Measurements from ENCODE around the gene CNNM4.

Gene CNNM4

DNA sequence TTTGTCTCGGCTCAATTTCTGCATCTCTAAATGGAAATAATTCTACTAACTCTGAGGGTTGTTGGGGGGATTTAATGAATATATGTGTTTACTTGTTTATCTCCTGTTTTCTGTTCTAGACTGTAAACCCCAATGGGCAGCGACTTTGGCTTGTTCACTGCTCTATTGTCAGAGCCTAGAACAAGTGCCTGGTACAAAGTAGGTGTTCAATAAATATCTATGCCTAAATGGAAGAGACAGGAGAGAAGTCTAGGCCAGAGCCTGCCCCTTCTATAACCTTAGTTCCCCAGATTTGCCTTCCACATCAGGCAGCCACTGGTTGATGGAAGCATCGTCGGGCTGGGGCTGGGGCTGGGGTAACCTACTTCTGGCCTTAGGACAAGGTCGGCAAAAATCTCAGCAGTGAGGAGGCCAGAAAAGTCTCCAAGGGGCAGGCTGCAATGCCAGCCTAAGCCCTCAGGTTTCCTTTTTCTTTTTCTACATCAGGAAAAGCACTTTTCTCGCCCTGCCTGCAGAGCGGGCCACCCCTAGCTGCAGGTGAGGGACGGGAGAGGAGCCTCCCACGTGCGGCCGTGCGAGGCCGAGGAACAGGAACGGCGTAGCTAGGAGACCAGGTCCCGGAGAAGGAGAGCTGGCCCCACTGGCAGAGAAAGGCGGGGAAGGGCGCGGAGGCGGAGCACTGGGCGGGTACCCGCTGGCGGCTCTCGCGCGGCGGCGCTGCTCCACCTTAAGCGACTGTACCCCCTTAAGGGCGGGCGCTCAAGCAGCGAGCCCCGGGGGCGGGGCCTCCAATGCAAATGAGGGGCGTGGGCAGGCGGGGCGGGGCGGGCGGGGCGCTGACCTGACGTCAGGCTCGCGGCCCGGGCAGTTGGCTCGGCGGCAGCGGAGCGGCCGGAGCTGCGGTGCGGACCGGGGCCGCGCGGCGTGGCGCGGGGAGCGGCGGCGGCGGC, at the start of gene CNNM4:
Gene CNNM4, plus strand, starts transcription at position 867 of the 950 bp plus-strand sequence. CDS start 98 bp downstream, outside the sequence.
- peak; percentile 75 for DNase-seq

DNA sequence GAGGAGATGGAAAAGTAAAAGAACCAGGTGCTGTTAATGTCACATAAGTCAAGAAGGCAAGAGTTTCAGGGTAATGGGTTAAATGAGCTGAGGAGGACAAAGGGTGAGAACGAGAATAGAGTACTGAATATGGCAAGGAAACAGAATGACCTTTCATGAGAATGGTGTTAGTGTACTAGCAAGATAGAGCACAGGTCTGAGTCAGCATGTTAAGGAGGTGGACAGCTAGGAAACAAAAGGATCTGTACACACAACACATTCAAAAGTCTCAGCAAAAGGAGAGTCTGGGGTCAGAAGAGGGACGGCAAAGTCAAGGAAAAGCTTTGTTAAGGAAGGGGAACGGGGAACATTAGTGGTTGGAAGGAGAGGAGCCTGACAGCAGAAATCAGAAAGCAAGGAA, 49.7 kb upstream of the CNNM4 start:
- DNase-seq: no peak

DNA sequence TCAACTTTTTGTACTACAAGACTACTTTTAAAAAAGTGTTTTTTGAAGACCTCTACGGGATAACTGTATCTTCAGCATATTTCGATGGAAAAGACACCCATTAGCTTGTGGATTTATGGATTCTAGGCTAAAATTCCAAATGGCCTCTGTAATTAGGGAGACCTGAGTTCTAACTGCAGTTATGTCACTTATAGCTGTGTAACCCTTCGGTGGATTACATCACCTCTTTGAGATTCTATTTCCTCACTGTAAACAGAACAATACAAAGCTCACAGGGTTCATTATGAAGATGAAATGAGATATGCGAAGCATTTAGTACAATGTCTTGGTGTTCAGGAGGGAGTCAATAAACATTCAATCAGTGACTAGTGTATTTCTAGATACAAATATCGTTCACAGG, 45.0 kb upstream of the CNNM4 start:
- DNase-seq: no peak

DNA sequence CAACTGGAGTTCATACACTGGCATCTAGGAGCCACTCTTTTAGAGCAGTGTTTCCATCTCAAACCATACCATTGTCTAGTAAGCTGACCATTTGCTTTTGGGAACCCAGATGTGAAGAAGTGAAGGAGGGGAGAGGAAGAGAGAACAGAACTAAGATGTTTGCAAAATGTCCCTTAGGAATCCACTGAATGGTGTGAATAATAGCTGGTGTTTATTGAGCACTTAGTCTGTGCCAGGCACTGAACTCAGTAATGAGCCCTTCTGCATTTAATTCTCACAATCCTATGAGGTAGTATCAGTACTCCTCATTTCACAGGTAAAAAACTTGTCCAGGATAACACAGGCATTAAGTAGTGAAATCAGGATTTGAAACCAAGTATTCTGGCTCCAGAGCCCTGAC, 44.3 kb upstream of the CNNM4 start:
- no peak for DNase-seq

DNA sequence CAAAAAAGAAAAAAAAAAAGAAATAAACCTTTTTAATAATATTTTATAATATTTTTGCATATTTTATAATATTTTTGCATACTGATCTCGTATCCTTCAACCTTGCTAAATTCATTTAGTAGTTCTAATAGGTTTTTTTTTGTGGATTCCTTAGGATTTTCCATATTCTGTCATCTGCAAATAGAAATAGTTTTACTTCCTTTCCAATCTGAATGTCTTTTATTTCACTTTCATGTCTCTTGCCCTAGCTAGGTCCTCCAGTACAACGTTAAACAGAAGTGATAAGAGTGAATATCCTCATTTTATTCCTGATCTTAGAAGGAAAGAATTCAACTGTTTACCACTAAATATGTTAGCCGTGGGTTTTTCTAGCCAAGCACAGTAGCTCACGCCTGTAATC, 34.6 kb upstream of the CNNM4 start:
- DNase-seq: no peak

DNA sequence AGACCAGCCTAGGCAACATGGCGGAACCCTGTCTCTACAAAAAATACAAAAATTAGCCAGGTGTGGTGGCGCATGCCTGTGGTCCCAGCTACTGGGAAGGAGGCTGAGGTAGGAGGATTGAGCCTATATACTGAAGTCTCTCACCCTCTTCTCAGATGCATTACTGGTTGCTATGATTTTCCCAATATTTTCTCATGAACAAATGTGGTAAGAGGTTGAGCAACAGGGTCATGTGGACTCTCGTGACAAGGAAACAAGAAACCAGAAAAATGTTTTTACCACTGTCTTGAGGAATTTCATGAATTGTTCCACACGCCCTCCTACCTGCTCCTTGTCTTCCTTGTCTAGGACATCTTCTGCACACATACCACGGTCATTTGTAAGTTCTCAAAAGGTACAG, 33.3 kb upstream of the CNNM4 start:
- DNase-seq: no peak

DNA sequence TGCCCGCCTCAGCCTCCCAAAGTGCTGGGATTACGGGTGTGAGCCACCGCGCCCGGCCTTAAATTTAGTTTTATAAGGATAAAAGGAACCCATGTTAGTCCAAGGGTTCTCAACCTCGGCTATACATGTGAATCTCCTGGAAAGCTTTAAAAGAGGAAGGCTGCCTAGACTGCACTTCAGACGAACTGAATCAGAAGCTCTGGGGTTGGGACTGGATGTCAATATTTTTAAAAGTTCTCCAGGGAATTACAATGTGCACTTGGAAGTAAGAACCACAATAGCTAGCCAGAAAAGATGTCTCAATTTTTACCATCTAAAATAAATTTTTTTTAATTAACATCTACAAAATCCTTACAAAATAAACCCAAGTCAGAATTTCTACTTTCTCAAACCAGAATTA, 31.0 kb upstream of the CNNM4 start:
- no peak for DNase-seq

DNA sequence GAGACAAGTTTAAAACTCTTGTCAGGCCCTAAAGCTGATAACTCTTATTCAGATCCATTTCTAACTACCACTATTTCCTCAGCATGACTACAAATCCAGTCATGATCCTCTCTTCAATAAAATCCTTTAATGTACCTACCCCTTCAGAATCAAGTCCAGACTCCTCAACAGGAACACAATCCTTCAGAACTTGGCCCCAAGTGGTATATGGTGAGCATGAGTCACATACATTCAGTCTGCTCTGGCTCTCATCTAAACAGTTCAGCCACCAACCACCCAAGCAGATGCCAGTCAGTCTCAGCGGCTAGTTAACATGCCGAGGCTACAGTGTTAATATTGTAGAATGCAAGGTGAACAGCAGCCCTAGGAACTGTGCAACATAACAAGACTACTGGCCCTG, 30.5 kb upstream of the CNNM4 start:
- DNase-seq: no peak

DNA sequence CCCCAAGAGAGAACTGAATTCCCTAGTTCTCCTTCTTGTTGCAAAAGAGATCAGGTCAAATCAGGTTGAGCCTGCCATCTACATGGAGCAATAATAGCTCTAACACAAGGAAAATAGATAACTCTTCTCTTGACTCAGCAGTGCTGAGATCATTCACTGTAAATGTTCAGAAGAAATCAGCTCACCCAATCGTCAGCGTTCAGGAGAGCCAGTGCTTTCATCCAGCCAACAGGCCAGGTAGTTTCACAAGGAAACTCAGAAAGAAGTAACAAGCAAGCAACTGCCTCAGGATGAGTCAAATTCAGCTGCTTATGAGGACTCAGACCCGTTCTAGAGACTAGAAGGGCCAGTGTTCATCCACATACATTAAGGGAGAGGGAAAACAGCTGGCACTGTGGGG, 26.8 kb upstream of the CNNM4 start:
- DNase-seq: no peak

DNA sequence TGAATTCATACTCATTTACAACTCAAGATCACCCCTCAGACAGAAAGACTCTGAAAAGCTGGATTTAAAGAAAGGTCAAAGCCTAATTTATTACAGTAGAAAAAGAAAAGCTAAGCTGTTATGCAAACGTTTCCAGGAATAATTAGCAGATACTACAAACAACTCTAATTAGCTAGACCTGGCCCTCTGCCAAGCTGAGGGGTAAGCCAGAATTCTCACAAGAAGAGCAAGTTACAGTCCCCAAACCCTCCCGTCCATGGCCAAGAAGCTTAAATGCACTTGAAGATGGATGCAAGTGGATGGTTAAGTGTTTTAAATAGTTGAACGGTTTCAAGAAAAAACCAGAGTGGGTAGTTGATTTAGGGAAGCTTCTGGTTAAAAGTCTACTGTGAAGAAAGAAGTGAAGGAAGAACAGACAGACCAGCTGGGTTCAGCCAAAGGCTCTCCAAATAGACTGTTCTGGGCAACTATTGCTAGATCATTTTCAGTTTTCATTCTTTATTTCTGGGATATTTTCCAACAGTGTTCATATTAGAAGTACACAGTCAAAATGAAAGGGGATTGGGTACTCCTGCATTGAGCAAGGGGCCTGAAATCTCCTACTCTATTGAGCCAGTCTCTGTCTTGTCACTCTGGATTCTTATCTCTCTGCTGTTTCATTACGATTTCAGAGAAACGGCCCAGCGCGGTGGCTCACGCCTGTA, 25.7 kb upstream of the CNNM4 start:
- DNase-seq: no peak

DNA sequence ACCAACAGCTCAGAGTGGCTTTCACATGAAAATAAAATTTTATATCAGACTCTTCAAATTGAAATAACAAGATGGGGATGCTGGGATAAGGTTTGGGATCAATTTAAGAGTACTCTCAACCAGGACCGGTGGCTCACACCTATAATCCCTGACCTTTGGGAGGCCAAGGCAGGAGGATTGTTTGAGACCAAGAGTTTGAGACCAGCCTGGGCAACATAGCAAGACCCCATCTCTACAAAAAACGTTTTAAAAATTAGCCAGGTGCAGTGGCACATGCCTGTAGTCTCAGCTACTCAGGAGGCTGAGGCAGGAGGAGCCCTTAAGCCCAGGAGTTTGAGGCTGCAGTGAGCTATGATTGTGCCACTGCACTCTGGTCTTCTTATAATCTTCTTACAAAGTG, 23.5 kb upstream of the CNNM4 start:
- DNase-seq: no peak

DNA sequence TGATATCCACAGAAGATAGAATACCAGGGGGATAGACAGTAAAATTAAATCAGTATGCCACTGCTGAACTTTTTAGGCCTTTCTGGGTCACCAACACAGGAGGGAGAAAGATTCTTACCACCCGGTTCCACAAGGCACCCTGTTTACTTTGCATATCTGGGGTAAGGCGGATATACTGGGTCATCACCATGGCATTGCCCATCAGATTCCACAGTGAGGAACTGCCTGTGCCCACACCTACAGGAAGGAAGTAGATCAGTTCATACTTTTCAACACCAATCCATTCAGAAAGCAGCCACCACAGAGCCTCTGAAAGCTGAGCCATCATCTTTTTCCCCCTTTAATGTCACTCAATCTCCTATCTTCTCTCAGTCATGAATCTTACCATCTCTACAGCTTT, 22.9 kb upstream of the CNNM4 start:
- no peak for DNase-seq

DNA sequence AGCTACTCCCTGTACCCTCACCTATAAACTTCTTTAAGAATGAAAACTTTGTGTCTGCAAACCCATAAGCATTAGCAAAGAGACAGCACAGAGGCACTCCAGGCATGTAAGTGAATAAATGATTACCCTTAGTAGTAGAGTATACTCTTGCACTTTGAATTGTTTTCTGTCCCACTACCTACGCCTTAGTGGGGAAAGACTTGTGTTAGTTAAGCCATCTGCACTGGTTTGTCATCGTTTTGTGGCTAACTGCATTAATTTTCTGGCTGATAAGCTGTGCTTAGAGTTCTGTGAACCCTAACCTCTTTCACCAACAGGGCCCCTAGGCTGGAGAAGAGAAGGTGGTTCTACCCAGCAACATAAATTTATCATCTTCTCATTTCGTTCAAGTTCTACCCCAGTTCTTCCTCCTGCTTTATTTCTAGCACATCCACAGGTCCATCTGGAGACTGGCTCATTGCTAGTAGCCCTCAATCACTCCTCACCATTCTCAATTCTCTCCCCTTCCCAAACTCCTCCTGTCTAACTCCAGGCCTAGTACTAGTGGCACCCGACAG, 21.5 kb upstream of the CNNM4 start:
- no peak for DNase-seq

DNA sequence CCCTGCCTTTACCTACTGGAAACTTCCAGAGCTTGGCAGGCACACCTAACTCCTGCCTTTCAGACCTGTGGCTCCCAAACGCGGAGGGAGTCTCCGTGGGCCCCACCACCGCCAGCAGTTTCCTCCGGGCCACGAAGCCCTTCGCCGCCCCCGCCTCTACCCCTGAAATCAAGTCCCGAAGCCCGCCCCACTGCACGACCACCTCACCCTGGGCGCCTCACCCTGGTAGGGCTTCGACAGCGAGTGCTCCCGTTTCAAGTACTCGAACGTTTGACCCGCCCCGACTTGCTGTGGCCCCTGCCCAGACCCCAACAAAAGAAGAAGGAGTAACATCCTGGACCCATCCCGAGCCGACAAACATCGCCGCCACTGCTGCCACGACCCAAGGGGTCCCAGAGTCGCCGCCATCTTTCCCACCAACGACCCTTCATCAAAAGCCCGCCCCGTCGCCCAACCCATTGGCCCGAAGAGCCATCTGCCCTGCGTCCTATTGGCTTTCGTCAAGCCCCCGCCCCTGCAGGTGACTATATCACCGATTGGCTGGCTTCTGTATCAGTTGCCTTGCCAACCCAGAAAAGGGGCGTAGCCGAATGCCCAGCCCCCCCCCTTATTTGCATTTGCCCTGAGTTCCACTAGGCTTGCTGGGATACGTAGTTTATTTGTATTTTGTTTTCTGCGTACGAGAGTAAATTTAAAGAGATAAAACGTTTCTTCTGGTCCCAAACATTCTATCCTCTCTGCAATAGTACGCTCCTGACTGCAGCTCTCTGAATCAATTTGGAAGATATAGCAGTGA, 20.9 kb upstream of the CNNM4 start, which contains the start of gene LMAN2L:
Gene LMAN2L, minus strand, starts transcription at position 432 of the 796 bp plus-strand sequence. Its CDS starts 24 bp downstream, at position 408.
- peak; percentile 97 for DNase-seq

DNA sequence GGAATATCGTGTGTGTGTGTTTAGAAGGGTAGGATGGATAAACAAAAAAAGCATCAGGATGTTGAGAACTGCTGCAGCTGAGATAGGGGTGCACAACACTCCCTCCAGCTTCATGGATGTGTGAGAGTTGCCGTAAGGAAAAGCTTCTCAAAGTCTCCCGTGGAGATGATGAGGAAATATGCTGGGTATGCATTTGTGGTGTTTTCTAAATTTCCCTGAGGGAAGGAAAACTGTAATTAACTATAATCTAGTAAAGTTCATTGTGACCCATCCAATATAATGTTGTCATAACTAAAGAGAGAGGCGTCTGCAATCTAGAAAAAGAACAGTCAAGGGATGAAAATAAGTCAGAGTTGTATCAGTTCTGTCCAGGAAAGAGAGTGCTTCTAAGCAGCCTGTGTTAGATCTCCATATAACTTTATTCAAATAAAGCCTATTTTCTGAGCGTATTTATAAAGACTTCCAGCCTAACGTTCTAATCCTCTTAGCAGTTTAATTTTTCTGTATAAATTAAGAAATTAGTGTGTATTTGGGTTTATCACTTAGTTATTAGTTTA, 13.6 kb upstream of the CNNM4 start:
- DNase-seq: no peak

DNA sequence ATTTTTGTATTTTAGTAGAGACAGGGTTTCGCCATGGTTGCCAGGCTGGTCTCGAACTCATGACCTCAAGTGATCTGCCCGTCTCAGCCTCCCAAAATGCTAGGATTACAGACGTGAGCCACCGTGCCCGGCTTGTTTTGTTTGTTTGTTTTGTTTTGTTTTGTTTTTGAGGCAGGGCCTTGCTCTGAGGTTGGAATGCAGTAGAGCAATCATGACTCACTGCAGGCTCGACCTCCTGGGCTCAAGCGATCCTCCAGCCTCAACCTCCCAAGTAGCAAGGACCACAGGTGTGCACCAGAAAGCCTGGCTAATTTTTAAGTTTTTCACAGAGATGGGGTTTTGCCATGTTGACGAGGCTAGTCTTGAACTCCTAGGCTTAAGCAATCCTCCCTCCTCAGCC, 8.9 kb upstream of the CNNM4 start:
- DNase-seq: no peak

DNA sequence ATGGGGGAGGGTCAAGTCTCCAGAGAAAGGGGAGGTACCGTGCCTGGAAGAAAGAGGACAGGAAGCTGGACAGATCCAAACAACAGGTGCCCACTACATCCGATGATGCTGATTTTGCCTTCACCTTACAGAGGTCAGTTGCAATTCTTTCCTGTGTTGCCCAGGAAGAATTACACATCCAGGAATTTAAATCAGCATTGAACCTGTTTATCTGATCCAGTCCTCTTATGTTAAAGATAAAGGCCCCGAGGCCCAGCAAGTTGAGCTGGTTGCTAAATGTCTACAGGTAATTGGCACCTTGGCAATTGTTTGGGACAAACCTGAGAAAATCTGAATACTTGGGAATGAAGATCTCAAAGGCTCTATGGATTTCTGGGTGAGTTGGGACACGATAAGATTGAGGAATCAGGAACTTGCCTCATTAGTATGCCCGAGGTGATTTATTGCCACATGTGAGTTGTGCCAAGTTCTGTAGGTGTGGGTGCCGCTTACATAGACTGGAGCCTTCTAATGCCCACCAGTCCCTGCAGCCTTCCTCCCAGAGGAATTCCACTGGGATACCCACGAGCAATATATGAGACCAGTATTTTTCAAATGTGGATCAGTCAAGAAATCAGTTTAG, 6.9 kb upstream of the CNNM4 start:
- no peak for DNase-seq

DNA sequence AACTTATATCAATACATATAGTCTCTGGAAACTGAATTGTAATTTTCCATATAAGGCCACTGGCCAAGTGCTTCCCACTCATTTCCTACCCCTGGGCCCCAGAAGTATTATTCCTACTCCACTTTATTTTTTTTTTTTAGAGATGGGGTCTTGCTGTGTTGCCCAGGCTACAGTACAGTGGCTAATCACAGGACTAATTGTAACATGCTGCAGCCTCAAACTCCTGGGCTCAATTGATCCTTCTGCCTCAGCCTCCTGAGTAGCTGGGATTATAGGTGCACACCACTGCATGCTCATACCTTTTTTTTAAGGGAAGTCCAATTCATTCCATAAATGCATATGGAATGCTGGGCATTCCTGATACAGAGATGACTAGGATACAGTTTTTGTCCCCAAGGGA, 6.4 kb upstream of the CNNM4 start:
- no peak for DNase-seq

DNA sequence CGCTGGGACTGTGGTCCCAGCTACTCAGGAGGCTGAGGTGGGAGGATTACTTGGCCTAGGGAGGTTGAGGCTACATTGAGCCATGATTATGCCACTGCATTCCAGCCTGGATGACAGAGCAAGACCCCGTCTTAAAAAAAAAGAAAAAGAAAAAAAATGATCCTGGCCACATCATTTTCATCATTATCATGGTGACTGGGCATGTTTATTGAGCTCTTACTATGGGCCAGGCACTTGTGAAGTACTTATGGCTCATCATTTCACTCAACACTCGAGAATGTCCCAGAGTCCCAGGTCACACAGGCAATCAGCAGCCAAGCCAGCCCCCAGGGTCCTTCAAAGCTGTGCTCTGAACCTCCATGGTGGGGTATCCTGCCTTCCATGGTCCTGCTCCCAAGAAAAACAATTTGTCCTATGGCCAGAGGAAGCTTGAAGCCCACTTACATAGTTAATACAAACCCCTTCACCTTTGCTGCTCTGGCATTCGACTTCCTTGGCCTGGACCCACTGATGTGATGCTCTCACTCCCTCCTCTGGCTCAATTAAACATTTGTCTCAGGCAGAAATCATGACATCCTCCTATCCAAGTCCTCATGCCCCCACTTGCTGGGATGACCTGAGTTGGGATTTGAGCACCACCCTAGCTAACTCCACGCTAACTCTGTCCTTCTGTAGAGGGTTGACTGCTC, 3.8 kb upstream of the CNNM4 start:
- no peak for DNase-seq

DNA sequence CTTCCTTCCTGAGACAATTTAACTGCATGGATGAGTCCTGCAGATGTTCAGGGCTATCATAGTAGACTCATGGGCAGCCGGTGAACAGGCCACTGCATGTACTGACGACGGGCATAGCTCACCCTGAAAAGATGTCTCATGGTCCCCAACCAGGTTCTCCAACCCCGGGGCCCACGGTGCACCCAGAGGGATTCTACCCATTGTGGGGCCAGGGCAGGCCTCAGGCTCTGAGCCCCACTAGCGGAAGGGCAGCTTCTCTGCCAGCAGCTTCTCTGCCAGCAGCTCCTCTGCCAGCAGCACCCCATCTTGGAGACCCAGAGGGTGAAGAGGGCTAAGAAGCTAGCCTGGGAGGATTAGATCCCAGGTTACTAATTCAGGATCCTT, 3.2 kb upstream of the CNNM4 start:
- DNase-seq: no peak

DNA sequence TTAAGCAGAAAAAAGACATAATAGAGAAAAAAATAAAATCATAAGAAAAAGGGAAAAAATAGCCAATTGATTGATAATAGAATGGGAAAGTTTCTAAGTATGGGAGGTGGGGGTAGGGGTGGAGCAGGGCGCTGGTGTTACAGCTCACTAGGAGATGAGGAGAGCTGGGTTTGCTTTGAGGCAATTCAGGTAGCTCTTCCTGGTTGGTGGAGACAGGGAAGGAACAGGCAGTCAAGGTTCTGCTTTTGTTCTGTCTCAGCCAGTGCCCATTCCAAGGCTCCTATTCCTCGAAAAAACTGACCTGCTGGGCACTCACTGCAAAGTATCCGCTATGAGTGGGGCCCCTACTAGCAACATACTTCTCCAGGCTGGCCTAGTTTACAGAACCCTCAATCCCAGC, 1.7 kb upstream of the CNNM4 start:
- DNase-seq: no peak

DNA sequence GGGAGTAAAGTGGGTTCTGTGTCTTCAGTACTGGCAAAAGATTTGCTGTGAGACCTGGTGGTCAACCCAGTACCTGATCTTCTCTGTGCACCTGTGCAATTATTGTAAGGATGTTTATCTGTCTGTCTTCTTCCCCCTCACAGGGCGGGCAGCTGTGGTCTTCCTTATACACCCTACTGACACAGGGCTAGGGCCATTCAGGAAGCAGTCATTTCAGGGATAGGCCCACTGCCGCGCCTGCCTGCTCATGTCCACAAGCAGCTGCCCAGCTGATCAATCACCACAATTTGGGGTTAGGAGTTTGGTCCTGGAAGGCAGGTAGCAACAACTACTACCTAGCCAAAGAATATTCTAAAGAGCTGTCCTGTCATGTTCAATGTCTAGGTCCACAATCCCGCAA, 1.2 kb upstream of the CNNM4 start:
- no peak for DNase-seq

Measured in NCI-H1694 treated with DMSO at 0.1 percent for 48 hours (cell line).